ENCODE results near the gene CHST7.
"Not testable (repeated sequence)": the region's sequence is repeated elsewhere in the genome, so short reads cannot be mapped to it uniquely, and the experiment has no call there.

The CHST7 gene

DNA sequence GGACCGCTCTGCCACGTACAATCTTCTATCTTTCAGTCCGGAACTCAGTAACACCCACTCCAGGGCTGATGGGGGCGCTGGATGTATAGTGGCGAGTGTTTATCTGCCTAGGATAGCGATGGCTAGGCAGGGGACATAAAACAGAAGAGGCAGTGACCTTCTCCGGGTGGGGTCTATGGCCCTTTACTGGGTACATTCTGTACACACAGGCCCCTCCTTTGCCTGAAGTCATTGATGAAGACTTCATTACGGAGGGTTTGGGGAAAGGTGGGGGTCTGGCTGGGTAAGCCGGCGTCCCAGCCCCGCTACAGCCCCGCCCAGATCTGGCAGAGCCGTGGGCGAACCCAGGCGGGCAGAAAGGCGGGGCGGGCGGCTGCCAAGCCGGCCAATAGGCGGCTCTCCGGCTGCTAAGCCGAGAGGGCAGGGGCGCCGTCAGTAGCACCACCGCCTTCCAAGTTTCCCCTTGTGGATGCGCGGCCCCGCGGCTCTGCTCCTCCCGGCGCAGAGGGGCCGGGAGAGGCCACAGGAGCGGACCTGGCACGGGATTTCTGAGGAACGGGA lies at the start of gene CHST7:
Gene CHST7 (plus strand): TSS at position 435 of the 561 bp plus-strand sequence. CDS start 167 bp downstream, outside the sequence.
- no peak for DNase-seq (ENCODE audit: low read depth, low spot score)

- not testable (repeated sequence) for DNase-seq (ENCODE audit: low read depth, low spot score)
These were observed 44.9 kb upstream of the CHST7 start for GRCh38 chrX:46528640-46529039.

DNA sequence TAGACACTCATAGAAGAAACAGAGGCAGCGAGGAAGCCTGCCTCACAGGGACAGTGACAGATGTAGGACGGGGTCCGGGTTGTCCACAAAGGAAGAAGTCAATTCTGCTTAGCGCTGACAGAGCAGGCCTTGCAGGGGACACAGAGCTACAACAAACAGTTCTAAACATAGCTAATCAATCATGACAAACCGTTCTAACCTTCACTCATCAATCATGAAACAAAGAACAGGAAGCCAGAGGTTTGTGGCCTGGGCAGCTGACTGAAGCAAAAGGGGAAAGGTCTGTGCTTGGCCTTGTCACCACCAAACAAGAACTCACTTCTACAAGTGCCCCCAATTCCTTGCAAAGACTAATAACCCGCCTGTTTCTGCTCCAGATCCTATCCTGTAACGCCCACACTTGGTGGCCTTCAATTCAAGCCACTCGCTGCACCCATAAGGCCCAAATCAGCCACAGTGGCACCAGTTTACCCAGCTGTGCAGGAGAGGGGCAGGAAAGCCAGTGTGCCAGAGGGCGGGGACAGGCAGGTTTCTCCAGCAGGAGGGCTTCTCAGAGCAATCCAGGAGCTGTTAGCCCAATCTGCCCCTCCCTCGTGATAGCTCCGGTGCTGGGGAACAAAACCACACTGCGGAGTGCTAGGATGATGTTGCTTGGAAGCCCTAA lies 43.7 kb upstream of the CHST7 start:
- not testable (repeated sequence) for DNase-seq (ENCODE audit: low read depth, low spot score)

GRCh38 chrX:46530404-46530908 lies 43.1 kb upstream of the CHST7 start:
- not testable (repeated sequence) for DNase-seq (ENCODE audit: low read depth, low spot score)

DNA sequence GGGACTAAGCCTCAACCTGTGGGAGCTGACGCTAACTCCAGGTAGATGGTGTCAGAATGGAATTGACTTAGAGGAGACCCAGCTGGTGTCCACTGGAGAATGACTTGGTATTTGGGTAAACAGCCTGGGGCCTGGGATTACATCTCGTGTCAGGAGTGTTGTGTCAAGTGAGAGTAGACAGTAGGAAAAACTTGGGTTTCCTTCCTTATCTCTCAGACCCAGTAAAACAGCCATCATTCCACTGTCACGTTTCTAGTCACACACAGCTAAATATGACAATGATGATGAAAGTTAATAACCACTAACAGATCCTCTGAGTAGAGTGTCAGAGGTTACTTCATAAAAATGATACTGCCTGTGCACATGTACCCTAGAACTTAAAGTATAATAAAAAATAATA lies 42.1 kb upstream of the CHST7 start:
- no peak for DNase-seq (ENCODE audit: low read depth, low spot score)

DNA sequence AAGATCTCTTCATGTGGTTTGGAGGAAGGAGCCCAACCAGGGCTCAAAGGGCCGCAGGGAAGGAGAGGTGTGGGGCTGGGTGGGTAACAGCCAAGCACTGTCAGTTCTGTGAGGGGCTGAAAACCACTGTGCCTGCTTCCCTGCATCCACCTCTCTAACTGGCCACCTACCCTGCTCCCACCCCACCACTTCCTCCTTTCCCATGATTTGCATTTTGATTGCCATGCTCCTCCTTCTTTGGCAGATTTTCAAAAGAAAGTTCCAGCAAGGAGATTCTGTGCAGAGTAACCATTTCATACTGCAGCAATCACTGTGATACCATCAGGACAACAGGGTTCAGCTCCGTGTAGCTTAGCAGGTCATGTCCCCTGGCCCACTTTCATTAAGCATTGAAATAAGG lies 30.1 kb upstream of the CHST7 start:
- no peak for DNase-seq (ENCODE audit: low read depth, low spot score)

- not testable (repeated sequence) for DNase-seq (ENCODE audit: low read depth, low spot score)
These were observed 29.0 kb upstream of the CHST7 start for GRCh38 chrX:46544527-46544926.

- peak; percentile 87 for DNase-seq (ENCODE audit: low read depth, low spot score)
These were observed 28.2 kb upstream of the CHST7 start, which contains the start of gene ZNF674 for GRCh38 chrX:46545111-46546005. Gene ZNF674 (minus strand): TSS chrX:46545421. CDS start chrX:46542087, 3,334 bp downstream.

- DNase-seq (ENCODE audit: low read depth, low spot score): no peak
These were observed 25.7 kb upstream of the CHST7 start for GRCh38 chrX:46547857-46548256.

GRCh38 chrX:46549914-46550313 lies 23.7 kb upstream of the CHST7 start:
- no peak for DNase-seq (ENCODE audit: low read depth, low spot score)

- DNase-seq (ENCODE audit: low read depth, low spot score): no peak
These were observed 22.0 kb upstream of the CHST7 start for GRCh38 chrX:46551494-46552128.

DNA sequence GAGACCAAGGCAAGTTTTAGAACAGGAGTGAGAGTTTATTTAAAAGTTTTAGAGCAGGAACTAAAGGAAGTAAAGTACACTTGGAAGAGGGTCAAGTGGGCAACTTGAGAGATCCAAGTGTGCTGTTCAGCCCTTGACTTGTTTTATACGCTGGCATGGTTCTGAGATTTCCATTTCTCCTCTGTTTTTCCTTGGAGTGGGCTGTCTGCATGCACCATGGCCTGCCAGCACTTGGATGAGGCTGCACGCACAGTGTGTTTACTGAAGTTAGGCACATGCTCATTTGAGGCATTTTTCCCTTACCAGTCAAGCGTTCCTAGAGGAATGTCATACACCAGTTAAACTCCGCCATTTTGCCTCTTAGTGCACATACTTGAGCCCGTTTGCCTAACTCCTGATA lies 19.6 kb upstream of the CHST7 start:
- DNase-seq (ENCODE audit: low read depth, low spot score): no peak

GRCh38 chrX:46554942-46555341 lies 18.6 kb upstream of the CHST7 start:
- no peak for DNase-seq (ENCODE audit: low read depth, low spot score)

DNA sequence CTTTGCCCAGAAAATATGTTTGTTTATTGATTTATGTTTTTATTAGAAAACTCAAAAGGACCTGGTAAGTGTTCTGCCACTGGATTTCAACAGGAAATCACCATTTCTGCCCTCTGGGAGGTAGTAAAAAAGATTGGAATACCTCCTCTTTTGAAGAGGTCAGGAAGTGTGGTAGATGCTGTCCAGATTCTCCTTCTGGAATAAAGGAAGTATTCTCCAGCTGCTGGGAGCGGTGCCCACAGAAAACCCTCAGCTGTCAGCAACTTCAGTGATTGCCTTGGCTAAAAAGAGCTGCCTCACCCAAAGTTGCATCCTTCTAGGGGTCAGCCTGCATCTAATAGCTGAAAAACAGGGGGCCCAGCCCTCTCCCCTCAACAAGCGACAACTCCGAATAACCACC lies 14.5 kb upstream of the CHST7 start:
- DNase-seq (ENCODE audit: low read depth, low spot score): no peak

DNA sequence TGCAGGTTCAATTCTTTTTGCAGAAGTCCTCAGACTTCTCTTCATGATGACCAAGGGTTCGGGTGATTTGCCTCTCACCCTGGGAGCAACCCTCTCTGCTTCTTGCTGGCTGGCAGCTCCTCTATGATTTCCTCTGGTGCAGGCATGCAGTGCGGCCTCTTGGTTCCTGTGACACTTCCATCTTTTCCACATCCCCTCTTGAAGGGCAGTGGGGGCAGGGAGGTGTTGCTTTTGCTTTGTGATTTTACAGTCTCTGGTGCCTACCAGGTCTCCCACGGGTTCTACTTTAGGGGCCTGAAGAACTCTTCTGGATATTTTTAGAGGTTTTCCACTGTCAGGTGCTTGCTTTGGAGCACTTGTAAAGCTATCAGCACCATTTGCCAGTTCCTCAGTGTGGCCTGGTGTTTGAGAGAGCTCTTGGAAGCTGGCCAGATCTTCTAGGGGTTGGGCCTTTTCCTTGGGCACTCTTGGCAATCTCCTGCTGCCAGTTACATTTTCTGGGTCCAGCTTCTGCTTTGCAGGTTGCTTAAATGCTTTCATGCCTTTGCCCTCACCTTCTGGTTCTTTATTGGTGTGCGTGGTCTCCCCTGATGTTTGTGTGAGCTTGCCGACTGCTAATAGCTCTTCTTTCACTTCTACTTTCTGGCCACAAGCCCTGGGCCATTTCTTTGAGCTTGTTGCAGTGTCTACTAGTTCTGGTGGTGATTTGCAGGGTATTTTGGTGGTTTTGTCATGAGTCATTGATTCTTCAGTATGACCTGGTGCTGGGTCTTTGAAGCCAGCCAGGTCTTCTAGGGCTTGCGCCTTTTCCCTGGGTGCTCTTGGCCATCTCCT lies 11.5 kb upstream of the CHST7 start:
- DNase-seq (ENCODE audit: low read depth, low spot score): no peak

DNA sequence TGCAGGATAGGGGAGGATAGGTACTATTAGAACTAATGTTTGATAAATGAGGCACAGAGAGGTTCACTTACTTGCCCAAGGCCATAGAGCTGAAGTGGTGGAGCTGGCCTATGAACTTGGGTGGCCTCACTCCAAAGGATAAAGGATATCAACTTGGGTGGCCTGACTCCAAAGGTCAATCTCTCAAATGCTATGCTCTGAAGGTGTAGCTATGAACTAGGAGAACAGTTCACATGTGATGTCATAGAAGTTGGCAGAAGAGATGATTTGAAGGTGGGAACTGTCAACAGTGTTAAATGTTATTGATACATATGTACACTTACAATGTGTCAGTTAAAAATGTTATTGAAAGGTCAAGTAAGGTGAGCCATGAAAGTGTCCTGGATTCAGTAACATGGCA lies 6.2 kb upstream of the CHST7 start:
- no peak for DNase-seq (ENCODE audit: low read depth, low spot score)

- no peak for DNase-seq (ENCODE audit: low read depth, low spot score)
These were observed 3.9 kb upstream of the CHST7 start for GRCh38 chrX:46569621-46570020.

DNA sequence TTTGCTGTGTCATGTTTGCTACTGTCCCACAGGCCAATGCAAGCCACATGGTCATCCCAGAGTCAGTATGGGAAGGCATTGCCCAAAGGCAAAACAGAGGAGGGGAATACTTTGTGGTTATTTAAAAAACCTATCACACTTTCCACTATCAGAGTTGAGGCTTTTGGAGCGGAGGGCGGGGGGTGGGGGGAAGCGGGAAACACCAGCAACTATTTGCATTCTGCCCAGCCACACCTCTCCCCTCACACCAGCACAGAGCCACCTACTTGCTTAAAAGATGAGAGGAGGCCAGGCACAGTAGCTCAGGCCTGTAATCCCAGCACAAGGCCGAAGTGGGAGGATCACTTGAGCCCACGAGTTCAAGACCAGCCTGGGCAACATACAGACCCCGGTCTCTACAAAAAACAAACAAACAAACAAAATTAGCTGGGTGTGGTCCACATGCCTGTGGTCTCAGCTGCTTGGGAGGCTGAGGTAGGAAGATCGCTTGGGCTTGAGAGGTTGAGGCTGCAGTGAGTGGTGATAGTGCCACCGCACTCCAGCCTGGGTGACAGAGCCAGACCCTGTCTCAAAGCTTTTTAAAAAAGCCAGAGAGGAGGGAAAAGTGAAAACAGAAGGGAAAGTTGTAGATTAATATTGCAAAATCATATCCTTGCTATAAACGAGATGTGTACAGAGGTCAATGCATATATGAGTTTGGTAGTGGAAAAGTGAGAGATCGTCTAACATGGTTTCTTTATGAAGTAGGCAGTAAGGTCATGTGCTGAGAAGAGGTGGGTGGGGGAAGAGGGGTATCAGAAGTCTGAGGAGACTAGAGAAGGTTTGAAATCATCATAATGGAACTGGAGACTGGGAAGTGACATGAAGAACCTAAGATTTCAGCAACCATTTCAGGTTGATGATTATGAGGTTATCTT lies 1.9 kb upstream of the CHST7 start:
- DNase-seq (ENCODE audit: low read depth, low spot score): no peak

- no peak for DNase-seq (ENCODE audit: low read depth, low spot score)
These were observed 1.1 kb upstream of the CHST7 start for GRCh38 chrX:46572340-46572936.

Measured in activated CD4-positive, CD25-positive, alpha-beta regulatory T cell treated with anti-CD3 and anti-CD28 coated beads, Interleukin-2, amount 50 U/mL, for 16 hours (primary cell).